DMS 273 (cell line): ENCODE results near the gene MINK1.

Experiments
- DNase-seq: peaks from one replicate; lab custom pipeline; 2025; ENCODE audit not compliant: unreplicated experiment; lab: John Stamatoyannopoulos, UW

MINK1 gene

GRCh38 chr17:4833178-4833940 lies at the start of gene MINK1:
Gene MINK1 (plus strand): TSS chr17:4833340. CDS start chr17:4833584, 244 bp downstream.
- peak; percentile 96 for DNase-seq

GRCh38 chr17:4785311-4786105 lies 47.6 kb upstream of the MINK1 start:
- DNase-seq = no peak

- DNase-seq = peak; percentile 16
Measured at GRCh38 chr17:4786106-4786511, 47.0 kb upstream of the MINK1 start, which contains the start of gene VMO1. Gene VMO1 (minus strand): TSS chr17:4786364. CDS start chr17:4786352, 12 bp downstream.

DNA sequence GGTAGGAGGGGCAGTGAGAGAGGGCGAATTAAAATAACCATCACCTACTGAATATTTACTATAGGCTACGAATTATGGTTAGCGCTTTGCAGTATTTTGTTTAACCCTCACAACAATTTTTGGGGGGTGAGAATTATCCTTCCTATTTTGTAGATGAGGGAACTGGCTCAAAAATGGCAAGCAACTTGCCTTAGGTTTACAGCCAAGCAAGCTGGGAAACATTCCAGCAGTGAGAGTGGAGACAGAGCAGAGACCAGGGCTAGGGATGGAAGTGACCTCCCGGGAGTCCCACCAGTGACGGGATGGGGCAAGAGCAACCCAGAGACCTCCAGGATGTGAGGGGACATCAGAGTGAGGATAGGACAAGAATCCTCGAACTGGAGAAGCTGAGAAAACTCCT lies 46.6 kb upstream of the MINK1 start:
- DNase-seq = no peak

DNA sequence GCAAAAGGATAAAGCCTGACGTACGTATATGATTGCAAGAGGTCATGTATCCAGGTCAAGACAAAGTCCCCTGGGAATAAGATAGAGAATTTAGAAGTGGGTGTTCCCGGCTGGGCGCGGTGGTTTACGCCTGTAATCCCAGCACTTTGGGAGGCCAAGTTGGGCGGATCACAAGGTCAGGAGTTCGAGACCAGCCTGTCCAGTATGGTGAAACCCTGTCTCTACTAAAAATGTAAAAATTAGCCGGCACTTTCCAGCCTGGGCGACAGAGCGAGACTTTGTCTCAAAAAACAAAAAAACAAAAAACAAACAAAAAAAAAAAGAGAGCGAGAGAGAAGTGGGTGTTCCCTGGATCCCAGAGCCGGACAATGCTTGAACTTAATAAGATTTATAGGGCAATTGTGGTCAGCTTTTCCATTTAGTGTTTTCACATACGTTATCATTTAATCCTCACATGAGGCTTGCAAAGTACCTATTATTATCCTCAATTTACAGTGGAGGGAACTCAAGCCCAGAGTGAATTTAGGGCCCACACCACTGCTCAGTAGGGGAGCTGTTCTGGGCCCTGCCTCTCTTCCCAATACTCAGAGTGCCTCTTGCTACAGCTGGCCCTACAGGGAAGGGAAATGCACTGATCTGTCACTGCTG lies 44.9 kb upstream of the MINK1 start:
- DNase-seq = no peak

GRCh38 chr17:4788807-4789700 lies 44.1 kb upstream of the MINK1 start, which contains the start of gene GLTPD2:
Gene GLTPD2 (plus strand): TSS chr17:4788964. CDS start chr17:4789012, 48 bp downstream.
- DNase-seq = no peak

GRCh38 chr17:4789701-4789950 lies 43.5 kb upstream of the MINK1 start:
- no peak for DNase-seq

DNA sequence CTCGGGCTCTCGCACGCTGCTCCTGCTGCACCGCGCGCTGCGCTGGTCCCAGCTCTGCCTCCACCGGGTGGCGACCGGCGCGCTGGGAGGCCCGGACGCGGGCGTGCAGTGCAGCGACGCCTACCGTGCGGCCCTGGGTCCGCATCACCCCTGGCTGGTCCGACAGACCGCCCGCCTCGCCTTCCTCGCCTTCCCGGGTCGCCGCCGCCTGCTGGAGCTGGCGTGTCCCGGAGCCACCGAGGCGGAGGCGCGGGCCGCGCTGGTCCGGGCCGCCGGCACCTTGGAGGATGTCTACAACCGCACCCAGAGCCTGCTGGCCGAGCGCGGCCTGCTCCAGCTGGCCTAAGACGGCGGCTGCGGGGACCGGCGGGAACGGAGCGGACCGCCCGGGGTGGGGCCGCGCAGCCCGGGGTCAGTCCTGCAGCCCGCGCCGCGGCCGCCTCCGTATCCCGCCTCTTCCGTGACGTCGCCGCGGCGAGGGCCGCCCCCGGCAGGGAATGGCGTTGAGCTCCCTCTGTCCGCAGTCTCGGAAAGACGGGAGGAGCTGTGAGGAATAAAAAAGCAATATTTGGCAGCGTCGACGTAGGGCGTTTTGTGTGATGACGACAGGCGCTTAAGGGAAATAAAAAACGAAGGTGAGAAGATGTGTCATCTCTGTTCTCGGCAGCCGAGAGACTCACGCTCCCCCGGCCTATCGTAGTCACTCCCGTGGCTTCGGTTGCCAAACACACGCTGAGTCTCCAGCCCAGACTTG lies 43.0 kb upstream of the MINK1 start:
- peak; percentile 86 for DNase-seq

- DNase-seq = no peak
Measured at GRCh38 chr17:4790705-4791088, 42.4 kb upstream of the MINK1 start.

GRCh38 chr17:4795168-4795567 lies 38.0 kb upstream of the MINK1 start:
- no peak for DNase-seq

GRCh38 chr17:4796552-4796920 lies 36.6 kb upstream of the MINK1 start:
- peak; percentile 63 for DNase-seq

GRCh38 chr17:4800462-4801196 lies 32.5 kb upstream of the MINK1 start:
- no peak for DNase-seq

GRCh38 chr17:4802228-4802627 lies 30.9 kb upstream of the MINK1 start, which contains the start of gene C17orf114:
Gene C17orf114 (minus strand): TSS chr17:4802328.
- DNase-seq = no peak

DNA sequence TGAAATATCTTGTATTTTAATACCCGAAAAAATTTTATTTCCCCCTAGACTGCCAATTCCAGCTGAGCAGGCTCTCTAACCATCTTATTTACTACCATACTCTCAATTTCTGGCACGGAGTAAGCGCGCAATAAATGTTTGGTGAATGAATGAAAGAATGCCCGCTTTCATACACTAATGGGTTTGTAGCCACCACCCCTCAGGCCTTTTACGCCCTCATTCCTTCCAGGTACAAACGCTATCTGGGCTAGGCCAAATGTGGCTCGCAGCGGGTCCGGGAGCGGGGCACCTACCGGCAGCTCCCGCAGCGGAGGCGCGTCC lies 26.7 kb upstream of the MINK1 start:
- peak; percentile 67 for DNase-seq

DNA sequence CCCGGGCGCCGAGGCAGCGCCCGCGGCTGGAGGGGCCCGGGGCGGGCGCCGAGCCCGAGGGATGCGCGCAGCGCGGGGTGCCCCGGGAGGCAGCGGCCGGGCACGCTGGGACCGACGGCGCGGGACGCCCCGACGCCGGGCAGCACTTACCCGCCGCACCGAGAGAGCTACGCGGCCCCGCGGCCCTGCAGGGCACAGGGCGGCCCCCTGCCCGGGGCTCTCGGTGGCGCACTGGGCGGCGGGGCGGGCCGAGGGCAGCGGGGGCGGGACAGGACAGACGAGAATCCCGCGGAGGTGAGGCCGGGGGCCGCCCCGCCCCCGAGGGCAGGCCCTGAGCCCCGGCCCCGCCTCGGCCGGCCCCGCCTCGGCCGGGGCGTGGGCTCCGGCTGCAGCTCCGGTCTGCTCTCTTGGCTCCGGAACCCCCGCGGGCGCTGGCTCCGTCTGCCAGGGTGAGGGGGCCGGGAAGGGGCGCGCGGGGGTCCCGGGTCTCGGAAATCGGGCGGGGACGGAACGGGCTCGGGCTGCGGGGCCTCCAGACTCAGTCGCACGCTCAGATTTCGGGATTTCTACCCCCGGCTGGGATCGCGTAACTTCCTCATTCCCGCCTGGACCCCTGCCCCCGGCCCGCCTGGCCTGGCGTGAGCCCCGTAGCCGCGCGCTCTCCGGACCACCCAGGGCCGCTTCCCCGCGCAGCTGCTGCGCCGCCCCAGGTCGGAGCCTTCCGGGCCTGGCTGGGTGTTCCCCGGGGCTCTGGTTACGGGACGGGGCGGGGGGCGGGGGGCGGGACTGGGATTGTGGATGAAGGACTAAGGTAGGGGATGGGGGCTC lies 26.1 kb upstream of the MINK1 start, which contains the start of gene PLD2:
PLD2 (plus strand) TSS at position 376 of the 828 bp plus-strand sequence. CDS start 621 bp downstream, outside the sequence.
- DNase-seq = peak; percentile 92

GRCh38 chr17:4807605-4808377 lies 25.3 kb upstream of the MINK1 start:
- no peak for DNase-seq

DNA sequence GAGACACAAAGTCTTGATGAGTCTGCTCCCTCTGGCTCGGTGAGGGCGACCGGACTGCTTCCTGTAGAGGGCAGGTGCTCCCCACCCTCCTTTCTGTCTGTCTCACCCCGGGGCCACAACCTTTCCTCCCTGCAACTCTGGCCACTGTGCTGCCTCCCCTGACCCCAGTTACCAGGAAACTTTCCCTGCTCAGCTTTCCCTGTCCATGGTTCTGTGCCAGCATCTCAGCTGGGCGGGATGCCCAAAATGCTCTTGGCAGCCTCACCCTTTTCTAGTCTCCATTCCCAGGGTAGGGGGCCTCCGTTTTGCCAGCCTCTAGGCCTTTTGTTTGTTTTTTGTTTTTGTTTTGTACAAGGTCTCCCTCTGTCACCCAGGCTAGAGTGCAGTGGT lies 24.8 kb upstream of the MINK1 start:
- DNase-seq = peak; percentile 59
